ENCODE results near the gene GPR62.
"Not testable (repeated sequence)": the region's sequence is repeated elsewhere in the genome, so short reads cannot be mapped to it uniquely, and the experiment has no call there.

GPR62 gene

GRCh38 chr3:51955175-51955892 lies at the start of gene GPR62:
TSS of gene GPR62 (plus strand) at chr3:51955381. CDS start at chr3:51955653, 272 bp downstream.
- no peak for DNase-seq

- DNase-seq, result no peak
These were observed 47.2 kb upstream of the GPR62 start for GRCh38 chr3:51908026-51908425.

GRCh38 chr3:51916418-51916817 lies 38.8 kb upstream of the GPR62 start:
- no peak for DNase-seq

GRCh38 chr3:51921081-51921578 lies 34.1 kb upstream of the GPR62 start:
- DNase-seq, result no peak

GRCh38 chr3:51927061-51927977 lies 27.9 kb upstream of the GPR62 start:
- no peak for DNase-seq

GRCh38 chr3:51928438-51928837 lies 26.7 kb upstream of the GPR62 start:
- DNase-seq, result no peak

- DNase-seq, result not testable (repeated sequence)
These were observed 26.2 kb upstream of the GPR62 start for GRCh38 chr3:51928981-51929380.

GRCh38 chr3:51929420-51930003 lies 25.7 kb upstream of the GPR62 start:
- DNase-seq, result no peak

- DNase-seq, result no peak
These were observed 24.7 kb upstream of the GPR62 start for GRCh38 chr3:51930439-51930838.

- DNase-seq, result no peak
These were observed 23.4 kb upstream of the GPR62 start for GRCh38 chr3:51931756-51932155.

GRCh38 chr3:51932471-51933370 lies 22.5 kb upstream of the GPR62 start:
- no peak for DNase-seq

- DNase-seq, result no peak
These were observed 21.6 kb upstream of the GPR62 start for GRCh38 chr3:51933471-51934138.

- no peak for DNase-seq
These were observed 20.9 kb upstream of the GPR62 start for GRCh38 chr3:51934139-51934850.

- DNase-seq, result no peak
These were observed 19.9 kb upstream of the GPR62 start for GRCh38 chr3:51934991-51935885.

- no peak for DNase-seq
These were observed 19.1 kb upstream of the GPR62 start for GRCh38 chr3:51935886-51936755.

GRCh38 chr3:51937014-51937413 lies 18.2 kb upstream of the GPR62 start:
- no peak for DNase-seq

GRCh38 chr3:51937611-51938450 lies 17.4 kb upstream of the GPR62 start:
- no peak for DNase-seq
